EH (cell line): ENCODE measurements around the gene ELF3.
"Not testable (repeated sequence)": the region's sequence is repeated elsewhere in the genome, so short reads cannot be mapped to it uniquely, and the experiment has no call there.

Source experiments
- DNase-seq: peaks from one replicate; pipeline ENCODE4 v3.0.0-alpha.2; 2015; ENCODE audit warnings: low read depth

ELF3 gene

GRCh38 chr1:202034683-202035462 lies 24.5 kb downstream of the ELF3 start:
- peak; percentile 95 for DNase-seq

DNA sequence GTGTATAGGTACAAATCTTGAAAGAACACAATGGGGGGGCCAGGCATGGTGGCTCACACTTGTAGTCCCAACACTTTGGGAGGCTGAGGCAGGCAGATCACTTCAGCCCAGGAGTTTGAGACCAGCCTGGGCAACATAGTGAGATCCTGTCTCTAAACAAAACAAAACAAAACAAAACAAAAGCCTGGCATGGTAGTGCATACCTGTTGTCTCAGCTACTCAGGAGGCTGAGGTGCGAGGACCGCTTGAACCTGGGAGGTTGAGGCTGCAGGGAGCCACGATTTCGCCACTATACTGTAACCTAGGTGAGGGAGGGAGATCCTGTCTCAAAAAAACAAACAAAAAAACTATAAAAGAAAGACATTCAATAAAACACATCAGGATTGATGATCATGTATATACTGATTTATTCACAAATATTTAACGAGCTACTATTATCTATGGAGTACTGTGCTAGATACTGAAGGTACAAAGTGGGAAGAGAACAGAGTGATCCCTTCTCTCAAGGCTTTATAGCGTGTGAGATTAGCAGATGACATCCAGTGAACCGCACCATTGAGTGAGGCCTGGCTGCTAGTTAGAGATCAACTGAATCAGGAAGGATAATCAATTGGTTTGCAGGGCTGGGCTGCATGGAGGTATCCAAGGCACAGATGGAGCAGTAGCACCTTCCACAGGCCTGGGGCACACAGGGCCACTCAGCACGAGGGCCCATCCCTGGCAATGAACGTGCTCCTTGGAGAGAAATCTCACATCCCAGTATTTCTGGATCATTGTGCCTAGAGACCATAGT lies 26.4 kb downstream of the ELF3 start:
- DNase-seq, result no peak

- peak; percentile 46 for DNase-seq
Observed at GRCh38 chr1:202037706-202038296, 27.4 kb downstream of the ELF3 start.

DNA sequence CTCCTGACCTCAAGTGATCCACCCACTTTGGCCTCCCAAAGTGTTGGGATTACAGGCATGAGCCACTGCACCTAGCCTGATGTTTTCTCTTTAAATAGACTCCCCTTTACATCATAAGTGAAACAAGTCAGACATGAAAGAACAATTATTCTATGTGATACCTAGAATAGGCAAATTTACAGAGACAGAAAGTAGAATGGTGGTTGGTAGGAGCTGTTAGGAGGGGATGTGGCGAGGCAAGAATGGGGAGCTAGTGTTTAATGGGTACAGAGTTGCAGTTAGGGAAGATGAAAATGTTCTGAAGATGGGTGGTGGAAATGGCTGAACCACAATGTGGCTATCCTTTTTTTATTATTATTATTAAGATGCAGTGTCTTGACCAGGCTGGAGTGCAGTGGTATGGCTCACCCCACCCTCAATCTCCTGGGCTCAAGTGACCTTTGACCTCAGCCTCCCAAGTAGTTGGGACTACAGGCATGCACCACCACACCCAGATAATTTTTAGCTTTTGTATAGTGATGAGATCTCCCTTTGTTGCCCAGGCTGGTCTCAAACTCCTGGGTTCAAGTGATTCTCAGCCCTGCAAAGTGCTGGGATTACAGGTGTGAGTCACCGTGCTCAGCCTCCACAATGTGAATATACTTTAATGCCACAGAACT lies 28.4 kb downstream of the ELF3 start:
- no peak for DNase-seq

GRCh38 chr1:202045705-202046104 lies 35.3 kb downstream of the ELF3 start:
- no peak for DNase-seq

DNA sequence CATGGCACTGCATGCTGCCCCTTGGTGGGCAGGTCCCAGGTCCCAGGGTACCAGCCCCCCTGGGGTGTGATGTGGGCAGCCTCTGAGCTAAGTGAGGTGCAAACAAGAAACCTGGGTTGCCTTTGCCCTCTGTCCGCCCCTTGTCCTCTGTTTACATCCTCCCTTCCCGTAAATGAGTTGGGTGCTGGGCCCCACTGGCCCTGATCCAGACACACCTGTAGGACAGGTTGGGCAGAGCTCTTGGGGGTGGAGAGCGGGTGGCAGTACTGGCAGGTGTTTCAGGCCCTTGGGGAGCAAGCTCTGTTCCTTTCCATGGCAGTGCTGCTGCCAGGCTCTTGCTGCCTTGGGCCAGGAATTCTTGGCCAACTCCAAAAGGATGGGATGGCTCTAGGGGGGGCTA lies 35.8 kb downstream of the ELF3 start:
- no peak for DNase-seq

GRCh38 chr1:202046748-202047708 lies 36.6 kb downstream of the ELF3 start:
- no peak for DNase-seq

GRCh38 chr1:202047977-202048376 lies 37.6 kb downstream of the ELF3 start:
- DNase-seq, result no peak

DNA sequence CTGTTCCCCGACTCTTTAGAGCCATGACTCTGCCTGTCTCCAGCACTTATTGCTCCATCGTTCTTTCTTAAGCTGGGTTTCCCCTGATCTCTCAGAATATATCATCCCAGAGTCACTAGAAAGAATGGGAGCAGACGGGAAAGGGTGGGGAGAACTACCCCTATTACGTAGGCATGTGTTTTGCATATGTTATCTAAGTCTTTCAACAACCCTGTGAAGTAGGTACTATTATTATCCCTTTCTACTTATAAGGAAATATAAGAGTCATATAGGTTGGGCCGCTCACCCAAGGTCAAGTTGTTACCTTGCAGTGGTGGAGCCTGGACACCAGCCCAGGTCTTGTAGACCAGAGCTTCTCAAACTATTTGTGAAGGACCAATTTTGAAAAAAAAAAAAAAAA lies 38.7 kb downstream of the ELF3 start:
- no peak for DNase-seq

DNA sequence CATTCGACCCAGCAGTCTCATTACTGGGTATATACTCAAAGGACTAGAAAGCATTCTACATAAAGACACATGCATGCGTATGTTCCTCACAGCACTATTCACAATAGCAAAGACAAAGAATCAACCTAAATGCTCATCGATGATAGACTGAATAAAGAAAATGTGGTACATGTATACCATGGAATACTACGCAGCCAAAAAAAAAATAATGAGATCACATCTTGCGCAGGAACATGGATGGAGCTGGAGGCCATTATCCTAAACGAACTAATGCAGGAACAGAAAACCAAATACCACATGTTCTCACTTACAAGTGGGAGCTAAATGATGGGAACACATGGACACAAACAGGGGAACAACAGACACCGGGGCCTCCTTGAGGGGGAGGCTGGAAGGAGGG lies 43.7 kb downstream of the ELF3 start:
- no peak for DNase-seq

DNA sequence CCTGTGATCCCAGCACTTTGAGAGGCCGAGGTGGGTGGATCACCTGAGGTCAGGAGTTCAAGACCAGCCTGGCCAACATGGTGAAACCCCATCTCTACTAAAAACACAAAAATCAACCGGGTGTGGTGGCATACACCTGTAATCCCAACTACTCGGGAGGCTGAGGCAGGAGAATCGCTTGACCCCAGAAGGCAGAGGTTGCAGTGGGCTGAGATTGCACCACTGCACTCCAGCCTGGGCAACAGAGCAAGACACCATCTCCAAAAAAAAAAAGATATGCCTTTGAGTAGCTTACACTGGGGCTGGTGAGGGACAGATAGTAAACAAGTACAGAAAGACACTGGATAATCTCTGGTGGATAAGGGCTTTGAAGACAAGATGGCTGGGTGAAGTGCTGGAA lies 44.3 kb downstream of the ELF3 start:
- not testable (repeated sequence) for DNase-seq

GRCh38 chr1:202056644-202057334 lies 46.4 kb downstream of the ELF3 start:
- DNase-seq, result no peak

GRCh38 chr1:202057335-202057704 lies 46.9 kb downstream of the ELF3 start:
- not testable (repeated sequence) for DNase-seq

DNA sequence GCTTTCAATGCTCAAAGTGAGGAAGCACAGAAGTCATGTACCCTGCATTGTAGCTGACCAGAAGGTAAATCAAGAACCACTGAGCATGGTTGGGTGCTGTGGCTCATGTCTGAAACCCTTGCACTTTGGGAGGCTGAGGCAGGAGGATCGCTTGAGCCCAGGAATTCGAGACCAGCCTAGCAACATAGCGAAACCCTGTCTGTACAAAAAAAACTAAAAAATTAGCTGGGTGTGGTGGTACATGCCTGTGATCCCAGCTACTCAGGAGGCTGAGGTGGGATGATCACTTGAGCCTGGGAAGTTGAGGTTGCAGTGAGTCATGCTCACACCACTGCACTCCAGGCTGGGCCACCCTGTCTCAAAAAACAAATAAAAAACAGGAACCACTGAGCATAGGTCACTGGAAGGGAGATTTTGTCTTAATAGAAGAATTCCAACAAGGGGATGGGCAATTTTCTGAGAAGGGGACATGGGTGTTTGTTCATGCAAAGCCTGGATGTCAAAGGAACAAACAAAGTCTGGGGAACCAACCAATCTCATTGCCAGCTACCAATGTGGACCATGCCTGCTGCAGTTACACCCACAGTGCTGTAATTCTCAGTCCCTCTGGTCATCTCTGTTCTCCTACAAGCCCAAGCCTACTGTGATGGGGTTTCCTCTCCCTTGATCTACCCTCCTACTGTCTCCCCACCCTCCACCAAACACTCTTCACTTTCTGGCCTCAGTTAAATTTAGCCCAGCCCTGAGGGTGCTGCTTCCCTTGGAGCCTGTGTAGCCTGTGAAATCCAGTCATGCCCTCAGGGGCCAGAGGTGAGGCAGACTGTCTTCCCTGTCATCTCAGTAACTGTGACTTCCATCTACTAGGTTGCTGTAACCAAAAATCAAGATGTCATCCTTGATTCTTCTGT lies 47.9 kb downstream of the ELF3 start:
- DNase-seq, result peak; percentile 67

GRCh38 chr1:202061055-202061454 lies 50.7 kb downstream of the ELF3 start:
- no peak for DNase-seq

GRCh38 chr1:202061787-202062186 lies 51.4 kb downstream of the ELF3 start:
- DNase-seq, result not testable (repeated sequence)

DNA sequence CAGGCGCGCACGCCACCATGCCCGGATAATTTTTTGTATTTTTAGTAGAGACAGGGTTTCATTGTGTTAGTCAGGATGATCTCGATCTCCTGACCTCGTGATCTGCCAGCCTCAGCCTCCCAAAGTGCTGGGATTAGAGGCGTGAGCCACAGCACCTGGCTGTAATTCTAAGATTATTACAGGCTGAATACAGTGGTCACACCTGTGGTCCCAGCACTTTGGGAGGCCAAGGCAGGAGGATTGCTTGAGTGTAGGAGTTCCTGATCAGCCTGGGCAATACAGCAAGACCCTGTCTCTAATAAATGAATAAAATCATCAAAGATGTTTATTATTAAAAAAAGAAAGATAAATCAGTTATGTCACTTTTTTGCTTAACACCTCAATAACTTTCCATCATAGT lies 52.2 kb downstream of the ELF3 start:
- not testable (repeated sequence) for DNase-seq

- peak; percentile 19 for DNase-seq
Observed at GRCh38 chr1:202063093-202063492, 52.7 kb downstream of the ELF3 start.

GRCh38 chr1:202064889-202065312 lies 54.5 kb downstream of the ELF3 start:
- not testable (repeated sequence) for DNase-seq
